Erythroblast (primary cell): Measurements from ENCODE around the gene SLC18A2.

Experiments used
- GATA1 ChIP-seq: IDR thresholded peaks from 2 replicates; pipeline ENCODE4 v1.6.1; 2011; ENCODE audit warnings: low read depth, mild to moderate bottlenecking, control low read depth, low read length, moderate library complexity
- POLR2A ChIP-seq: IDR thresholded peaks from 2 replicates; pipeline ENCODE4 v1.6.1; 2011; ENCODE audit warnings: mild to moderate bottlenecking, low read length

DNA sequence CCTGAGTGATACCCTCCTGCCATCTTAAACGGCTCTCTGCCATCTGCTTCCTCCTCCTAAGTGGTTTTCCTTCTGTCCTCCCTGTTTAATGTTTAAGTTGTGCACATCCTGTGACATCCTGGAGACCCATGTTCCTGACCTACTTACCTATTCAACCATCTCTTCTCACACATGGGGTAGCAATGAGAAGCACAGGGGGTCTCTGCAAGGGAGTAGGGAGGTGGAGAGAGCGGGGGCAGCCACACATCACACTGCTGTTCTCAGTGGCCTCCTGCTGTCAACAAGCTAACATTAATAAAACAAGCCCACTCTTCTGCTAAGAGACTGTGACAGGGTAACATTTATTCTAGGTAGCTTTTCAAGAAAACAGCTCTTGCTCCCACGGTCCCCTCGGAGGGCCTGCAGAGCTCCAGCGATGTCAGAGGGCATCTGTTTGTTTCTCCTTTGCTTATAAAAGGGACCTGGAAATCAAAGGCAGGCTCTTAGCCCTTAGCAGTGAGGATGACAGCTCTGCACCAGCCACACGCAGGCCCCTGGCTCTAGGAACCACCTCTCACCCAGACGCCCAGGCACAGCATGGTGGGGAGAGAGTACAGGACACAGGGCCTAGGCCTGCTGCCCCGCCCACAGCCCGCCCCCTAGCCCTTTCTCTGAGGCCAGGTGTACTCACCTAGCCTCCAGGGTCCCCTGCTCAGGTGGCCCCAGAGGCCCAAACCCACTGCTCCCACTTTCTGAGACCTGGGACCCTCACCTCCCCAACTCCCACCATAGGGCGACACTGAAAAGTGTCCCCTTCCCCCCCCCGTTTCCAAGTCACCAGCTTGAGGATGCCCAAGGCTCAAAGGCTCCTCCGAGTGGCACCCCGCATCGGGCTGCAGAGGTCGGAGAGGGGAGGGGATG is 943 bp upstream of the SLC18A2 start:
- no peak for TF ChIP-seq POLR2A
- TF ChIP-seq GATA1, result no peak
